H54 (cell line): Measurements from ENCODE around the gene DNAJC5.
"Not testable (repeated sequence)": the region's sequence is repeated elsewhere in the genome, so short reads cannot be mapped to it uniquely, and the experiment has no call there.

ENCODE experiments used
- DNase-seq: peaks from one replicate; pipeline ENCODE4 v3.0.0; 2011; ENCODE audit warnings: low spot score, mixed read lengths; ENCODE audit not compliant: insufficient read length
- FAIRE-seq: peaks from 3 replicates; lab custom pipeline; 2011; peaks lifted over from hg19 to GRCh38; lab: Jason Lieb, UNC
- POLR2A ChIP-seq: IDR thresholded peaks from 2 replicates; pipeline ENCODE4 v1.6.1; 2011; ENCODE audit warnings: low read depth, mild to moderate bottlenecking, low read length

The DNAJC5 gene

DNA sequence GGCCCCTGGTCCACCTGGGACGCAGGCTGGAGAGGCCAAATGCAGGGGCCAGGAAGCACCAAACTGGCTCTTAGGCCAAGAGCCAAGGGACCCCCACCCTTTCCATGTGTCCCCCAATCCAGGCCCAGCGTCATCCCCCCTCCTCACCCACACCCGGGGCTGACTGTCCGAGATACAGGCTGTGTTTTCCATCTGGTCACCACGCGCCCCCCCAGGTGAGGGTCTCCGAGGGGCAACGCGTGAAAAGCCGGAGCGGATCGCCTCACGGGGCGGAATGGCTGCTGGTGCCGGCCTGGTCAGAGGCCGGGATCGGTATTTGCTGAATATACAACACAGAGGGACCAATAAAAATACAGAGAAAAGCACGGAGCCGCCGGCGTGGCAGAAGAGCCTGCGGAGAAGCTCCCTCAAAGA, 38.8 kb upstream of the DNAJC5 start:
- DNase-seq, result no peak
- FAIRE-seq, result no peak
- no peak for TF ChIP-seq POLR2A

DNA sequence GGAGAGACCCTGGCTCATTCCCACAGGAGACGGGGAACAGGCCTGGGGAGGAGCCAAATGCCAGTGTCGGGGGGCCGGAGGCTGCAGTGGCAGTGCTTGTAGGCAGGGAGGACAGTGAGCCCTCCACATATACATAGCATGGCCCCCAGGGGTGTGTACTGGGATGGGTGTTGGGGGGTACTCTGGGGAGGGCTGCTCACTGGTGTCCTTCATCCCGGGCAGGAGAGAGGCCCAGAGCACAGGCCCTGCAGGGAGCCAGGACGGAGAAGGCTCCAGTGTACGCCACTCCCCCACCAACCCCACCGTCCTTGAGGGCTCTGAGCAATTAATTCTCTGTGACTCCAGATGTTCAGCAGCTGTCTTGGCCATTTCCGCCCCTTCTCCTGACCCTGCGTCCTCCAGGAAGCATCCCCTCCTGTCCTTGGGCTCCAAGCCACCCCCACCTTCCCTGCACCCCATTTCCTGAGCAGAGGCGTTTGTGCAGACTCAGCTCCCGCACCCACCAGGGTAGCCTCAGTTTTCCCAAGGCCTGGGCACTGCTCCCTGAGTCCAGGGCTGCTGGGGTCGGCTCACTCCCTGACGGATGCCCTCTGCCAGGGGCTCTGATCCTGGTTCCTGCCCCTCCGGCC, 37.0 kb upstream of the DNAJC5 start:
- DNase-seq (no peak), FAIRE-seq (no peak)

DNA sequence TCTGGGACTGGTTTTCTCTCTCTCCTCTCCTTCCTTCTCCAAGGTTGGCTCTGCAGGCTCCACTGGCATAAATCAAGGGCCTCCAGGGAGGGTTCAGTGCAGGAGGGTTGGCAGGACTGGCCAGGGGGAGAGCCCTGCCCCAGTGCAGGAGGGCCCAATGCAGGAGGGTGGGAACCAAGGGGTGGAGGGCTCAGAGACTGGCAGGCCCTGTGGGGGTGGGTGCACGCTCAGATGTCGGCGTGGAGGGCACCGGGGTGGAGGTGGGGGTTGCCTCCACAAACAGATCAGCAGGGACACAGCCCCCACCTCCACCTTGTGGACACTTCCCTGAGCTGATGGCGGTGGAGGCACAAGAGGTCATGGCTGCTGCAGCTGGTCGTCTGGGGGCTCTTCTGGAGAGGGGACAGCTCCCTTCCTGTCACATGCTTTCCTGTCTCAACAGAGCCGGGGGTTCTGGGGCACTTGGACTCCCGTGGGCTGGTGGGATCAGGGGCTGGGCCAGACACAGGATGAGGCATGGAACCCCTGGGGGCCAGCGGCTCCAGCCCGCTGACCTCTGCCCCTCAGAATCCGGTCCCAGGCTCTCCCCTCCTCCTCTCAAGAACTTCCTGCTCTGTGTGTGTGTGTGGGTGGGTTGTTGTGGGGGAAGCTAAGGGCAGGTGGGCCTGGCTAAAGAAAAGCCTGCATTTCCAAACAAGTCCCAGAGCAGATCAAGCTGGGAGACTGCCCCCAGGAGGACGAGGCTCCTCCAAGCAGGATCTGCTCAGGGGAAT, 36.3 kb upstream of the DNAJC5 start:
- no peak for TF ChIP-seq POLR2A

More for the DNA sequence above, 37.0 kb upstream of the DNAJC5 start:
- no peak for TF ChIP-seq POLR2A

DNA sequence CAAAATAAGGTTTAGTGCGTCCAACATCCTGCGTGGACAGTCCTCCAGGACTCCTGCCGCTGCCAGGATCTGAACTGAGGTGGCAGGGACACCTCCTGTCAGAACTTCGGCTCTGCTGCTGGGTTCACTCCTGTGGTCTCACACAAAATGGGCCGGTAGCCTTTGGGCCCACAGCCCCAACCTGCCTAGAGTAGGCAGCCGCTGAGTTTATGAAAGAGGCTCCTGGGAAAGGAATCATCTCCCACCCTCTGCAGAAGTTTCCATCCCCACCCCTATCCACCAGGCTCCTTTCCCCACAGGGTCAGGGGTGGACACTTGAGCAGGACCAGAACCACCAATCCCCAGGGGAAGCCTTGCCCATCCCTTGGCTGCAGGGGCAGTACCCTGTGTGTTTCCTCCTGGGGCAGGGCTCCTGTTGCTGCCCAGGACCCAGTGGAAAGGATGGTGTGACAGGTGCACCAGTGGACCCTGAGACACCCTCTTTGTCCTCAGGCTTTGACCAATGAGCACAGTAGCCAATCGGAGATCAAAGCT, 35.7 kb upstream of the DNAJC5 start:
- FAIRE-seq, result no peak
- TF ChIP-seq POLR2A, result no peak
- no peak for DNase-seq

More for the DNA sequence above, 36.3 kb upstream of the DNAJC5 start:
- FAIRE-seq (no peak), DNase-seq (no peak)

GRCh38 chr20:63860325-63861051, 34.4 kb upstream of the DNAJC5 start:
- no peak for FAIRE-seq
- DNase-seq, result no peak
- no peak for TF ChIP-seq POLR2A

GRCh38 chr20:63861365-63861934, 33.5 kb upstream of the DNAJC5 start, which contains the start of gene ABHD16B:
Gene ABHD16B, plus strand, starts transcription at chr20:63861498. Its CDS starts 43 bp downstream, at chr20:63861541.
- no peak for FAIRE-seq
- DNase-seq, result no peak
- TF ChIP-seq POLR2A, result no peak

- no peak for TF ChIP-seq POLR2A
- no peak for FAIRE-seq
Measured at GRCh38 chr20:63861981-63862901, 32.7 kb upstream of the DNAJC5 start.

GRCh38 chr20:63863021-63863797, 31.7 kb upstream of the DNAJC5 start:
- no peak for TF ChIP-seq POLR2A
- FAIRE-seq, result no peak
- no peak for DNase-seq

More at GRCh38 chr20:63861981-63862901, 32.7 kb upstream of the DNAJC5 start:
- DNase-seq, result no peak

GRCh38 chr20:63863798-63864544, 31.0 kb upstream of the DNAJC5 start:
- FAIRE-seq (no peak), DNase-seq (no peak)
- no peak for TF ChIP-seq POLR2A

DNA sequence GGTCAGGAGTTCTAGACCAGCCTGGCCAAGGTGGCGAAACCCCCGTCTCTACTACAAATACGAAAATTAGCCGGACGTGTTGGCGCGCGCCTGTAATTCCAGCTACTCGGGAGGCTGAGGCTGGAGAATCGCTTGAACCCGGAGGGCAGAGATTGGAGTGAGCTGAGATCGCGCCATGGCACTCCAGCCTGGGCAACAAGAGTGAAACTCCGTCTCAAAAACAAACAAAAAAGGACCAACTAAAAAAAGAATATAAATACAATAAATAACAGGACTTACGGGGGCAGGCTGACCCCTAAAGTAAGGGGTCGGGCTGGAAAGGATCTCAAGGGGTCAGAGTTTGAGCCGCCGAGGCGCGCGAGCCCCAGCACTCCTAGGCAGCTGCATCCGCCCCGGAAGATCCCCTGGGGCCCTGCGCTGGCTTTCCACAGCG, 30.4 kb upstream of the DNAJC5 start:
- TF ChIP-seq POLR2A, result no peak
- no peak for DNase-seq
- no peak for FAIRE-seq

DNA sequence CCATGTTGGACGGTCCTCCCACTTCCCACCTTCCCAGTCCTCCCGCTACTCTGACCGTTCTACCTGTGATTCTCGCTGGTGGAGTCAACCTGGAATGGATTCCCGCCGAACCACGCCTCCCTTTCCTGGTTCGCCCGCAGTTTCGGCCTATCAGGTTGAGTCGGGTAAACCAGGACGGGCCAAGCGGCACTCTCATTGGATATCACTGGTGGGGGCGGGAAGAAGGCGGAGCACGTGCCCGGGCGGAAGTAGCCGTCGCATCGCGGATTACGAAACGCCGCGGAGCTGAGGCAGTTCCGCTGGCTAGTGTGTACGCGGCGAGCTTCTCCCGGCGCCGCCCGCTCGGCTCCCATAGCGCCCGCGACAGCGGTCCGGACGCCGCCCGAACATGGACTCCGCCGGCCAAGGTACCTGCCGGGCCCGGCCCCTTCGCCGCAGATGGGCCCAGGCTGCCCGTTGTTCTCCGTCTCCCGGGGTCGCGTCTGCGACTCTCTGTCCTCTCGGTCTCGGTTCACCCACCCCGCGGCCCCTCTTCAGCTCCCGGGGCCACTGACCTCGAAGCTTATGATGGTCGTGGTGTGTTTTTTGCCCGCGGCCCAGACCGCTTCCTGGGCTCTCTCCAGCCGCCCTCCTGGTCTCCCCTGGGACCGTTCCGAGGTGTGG, 29.8 kb upstream of the DNAJC5 start, which contains the start of gene TPD52L2:
TPD52L2 (plus strand) TSS at position 293 of the 663 bp plus-strand sequence; CDS start at position 389, 96 bp downstream.
- TF ChIP-seq POLR2A, result peak; percentile 89
- peak; percentile 76 for FAIRE-seq

GRCh38 chr20:63867042-63867441, 27.9 kb upstream of the DNAJC5 start:
- not testable (repeated sequence) for FAIRE-seq, DNase-seq

More for the DNA sequence above, 29.8 kb upstream of the DNAJC5 start, which contains the start of gene TPD52L2:
- DNase-seq, result peak; percentile 100
